Measurements from ENCODE around the gene ZNF219.

ZNF219 gene

DNA sequence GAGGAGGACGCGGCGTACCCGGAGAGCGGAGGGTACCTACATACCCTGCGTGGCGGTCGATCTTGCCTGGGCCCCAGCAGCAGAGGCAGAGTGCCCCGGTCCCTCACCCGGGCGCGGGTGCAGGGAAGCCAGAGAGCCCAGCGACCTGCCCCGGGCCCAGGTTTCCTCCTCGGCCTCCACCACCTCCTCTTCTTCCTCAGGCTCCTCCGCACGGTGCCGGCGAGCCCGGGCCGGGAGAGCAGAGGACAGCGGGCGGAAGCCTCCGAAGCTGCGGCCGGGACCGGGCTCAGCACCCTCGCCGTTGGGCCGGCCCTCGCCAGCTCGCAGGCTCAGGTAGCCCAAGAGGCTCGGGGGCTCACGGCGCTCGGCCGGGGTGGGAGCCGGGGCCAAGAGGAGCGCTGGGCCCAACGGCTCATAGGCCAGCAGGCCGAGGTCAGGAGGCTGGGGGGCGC lies 6.6 kb downstream of the ZNF219 start:
- TF ChIP-seq, protein P1, sequence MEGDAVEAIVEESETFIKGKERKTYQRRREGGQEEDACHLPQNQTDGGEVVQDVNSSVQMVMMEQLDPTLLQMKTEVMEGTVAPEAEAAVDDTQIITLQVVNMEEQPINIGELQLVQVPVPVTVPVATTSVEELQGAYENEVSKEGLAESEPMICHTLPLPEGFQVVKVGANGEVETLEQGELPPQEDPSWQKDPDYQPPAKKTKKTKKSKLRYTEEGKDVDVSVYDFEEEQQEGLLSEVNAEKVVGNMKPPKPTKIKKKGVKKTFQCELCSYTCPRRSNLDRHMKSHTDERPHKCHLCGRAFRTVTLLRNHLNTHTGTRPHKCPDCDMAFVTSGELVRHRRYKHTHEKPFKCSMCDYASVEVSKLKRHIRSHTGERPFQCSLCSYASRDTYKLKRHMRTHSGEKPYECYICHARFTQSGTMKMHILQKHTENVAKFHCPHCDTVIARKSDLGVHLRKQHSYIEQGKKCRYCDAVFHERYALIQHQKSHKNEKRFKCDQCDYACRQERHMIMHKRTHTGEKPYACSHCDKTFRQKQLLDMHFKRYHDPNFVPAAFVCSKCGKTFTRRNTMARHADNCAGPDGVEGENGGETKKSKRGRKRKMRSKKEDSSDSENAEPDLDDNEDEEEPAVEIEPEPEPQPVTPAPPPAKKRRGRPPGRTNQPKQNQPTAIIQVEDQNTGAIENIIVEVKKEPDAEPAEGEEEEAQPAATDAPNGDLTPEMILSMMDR (conservative IDR thresholded peaks at IDR 0.05; ENCODE audit: low read depth, low read length), result no peak
- DNase-seq (ENCODE audit: low read depth), result no peak

DNA sequence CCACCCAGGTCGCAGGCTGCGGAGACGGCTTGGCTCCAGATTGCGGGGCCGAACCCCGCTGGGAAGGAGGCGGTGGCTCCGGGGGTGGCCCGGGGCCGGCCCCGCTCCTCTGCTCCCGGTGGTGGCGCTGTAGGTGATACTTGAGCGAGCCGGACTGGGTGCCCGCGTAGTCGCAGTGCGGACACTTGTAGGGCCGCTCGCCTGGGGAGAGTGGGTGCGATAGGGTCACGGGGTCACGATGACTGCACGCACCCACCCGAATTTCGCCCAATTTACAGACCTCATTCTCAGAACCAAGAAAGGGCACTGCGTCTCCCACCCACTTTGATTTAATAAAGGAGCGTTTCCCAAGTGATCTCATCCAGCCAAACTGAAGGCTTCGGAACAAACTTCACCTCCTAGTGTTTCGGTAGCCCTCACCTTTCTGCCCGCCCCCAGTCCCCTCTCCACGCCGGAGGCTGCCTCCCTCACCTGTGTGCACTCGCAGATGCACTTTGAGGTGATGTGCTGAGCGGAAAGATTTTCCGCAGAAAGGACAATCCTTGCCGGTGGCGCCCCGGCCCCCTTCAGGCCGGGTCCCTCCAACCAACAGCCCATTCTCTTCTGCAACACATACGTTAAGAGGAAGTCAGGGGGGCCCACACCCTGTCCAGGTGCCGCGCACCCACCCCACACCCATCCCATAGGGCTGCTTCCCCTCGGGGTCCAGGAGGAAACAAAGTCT lies 7.4 kb downstream of the ZNF219 start:
- TF ChIP-seq, protein P1 (conservative IDR thresholded peaks at IDR 0.05; ENCODE audit: low read depth, low read length), result no peak
- no peak overlapping the region for H3K4me3 ChIP-seq (ENCODE audit: low read depth, low read length)
- no peak for DNase-seq (ENCODE audit: low read depth)

More for the DNA sequence above, 6.6 kb downstream of the ZNF219 start:
- no peak overlapping the region for H3K4me3 ChIP-seq (ENCODE audit: low read depth, low read length)

DNA sequence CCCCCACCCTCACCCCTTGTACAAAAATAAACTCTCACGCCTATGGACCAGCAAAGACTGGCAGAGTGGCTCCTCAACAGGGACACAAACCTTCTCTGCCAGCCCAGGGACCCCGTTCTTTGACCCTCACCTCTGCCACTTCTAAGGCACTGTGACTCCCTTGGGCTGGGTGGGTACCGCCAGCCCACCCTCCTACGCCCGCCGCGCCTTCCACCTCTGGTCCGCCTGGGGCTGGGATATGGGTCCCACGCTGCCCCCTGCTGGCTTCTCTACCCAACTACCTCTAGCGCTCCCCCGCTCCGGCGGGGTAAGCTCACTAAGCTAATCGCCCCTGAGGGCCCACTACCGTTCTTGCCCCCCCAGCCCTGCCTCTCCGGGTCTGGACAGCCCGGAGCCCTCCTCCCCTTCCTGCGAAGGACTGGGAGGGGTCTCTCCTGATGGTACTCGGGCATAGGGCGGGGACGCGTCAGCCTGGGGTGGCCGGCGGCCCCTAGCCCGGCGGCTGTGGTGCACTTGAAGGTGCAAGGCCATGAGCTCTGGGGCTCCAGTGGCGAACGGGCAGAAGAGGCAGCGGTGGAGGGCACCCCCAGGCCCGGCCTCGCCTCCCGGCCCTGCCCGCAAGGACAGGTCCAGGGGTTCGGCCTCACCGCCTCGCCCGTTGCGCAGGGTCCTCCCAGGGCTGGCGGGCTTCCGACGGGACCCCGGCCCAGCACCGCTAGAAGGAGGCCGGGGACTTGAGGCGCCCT lies 8.1 kb downstream of the ZNF219 start:
- DNase-seq (ENCODE audit: low read depth), result no peak
- no peak overlapping the region for H3K4me3 ChIP-seq (ENCODE audit: low read depth, low read length)
- TF ChIP-seq, protein P1 (conservative IDR thresholded peaks at IDR 0.05; ENCODE audit: low read depth, low read length), result peak; percentile 61

DNA sequence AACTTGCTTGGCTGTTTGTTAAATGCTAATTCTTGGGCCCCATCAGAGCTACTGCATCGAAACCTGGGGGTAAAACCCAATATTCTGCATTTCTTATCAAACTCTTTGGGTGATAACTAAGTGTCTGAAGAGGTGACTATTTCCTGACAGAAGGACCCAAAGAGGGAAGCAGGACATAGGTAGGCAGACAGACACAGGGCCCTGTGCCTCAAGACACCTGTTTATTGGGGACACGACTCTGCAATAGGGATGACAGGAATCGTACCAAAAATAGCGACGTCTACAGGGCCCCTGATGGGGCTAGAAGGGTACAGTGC lies 8.6 kb downstream of the ZNF219 start:
- no peak for DNase-seq (ENCODE audit: low read depth)
- H3K4me3 ChIP-seq (ENCODE audit: low read depth, low read length), result no peak overlapping the region
- TF ChIP-seq, protein P1 (conservative IDR thresholded peaks at IDR 0.05; ENCODE audit: low read depth, low read length), result no peak

DNA sequence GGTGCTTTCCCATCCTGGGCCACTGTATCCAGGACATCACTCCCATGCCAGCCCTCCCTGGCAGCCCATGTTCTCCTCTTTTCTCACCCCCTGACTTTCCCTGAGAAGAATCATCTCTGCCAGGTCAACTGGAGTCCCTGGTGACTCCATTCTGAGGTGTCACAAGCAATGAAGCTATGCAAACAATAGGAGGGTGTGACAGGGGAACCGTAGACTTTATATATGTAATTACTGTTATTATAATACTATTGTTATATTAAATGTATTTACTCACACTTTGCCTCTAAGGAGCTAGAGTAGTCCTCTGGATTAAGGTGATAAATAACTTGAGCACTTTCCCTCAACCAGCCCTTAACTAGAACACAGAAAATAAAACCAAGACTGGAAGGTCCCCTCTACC lies 9.2 kb downstream of the ZNF219 start:
- no peak for DNase-seq (ENCODE audit: low read depth)
- no peak overlapping the region for H3K4me3 ChIP-seq (ENCODE audit: low read depth, low read length)
- TF ChIP-seq, protein P1 (conservative IDR thresholded peaks at IDR 0.05; ENCODE audit: low read depth, low read length), result no peak

DNA sequence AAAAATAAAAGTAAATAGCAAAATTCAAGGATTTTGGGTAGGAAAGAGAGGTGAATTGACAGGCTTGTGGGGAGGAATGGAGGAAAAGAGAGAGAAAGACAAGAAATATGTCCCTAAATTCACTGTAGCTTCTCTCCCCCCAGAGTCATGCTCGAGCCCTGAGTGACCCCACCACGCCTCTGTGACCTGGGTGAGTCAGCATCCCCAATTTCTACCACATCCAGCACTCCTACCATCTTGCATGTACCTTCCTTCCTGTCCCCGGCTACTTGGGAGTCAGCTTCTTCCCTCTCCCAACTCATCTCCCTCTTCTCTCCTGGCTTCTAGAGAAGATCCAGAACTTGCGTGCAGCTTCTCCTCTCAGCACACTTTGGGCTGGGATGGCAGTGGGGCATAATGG lies 9.8 kb downstream of the ZNF219 start:
- TF ChIP-seq, protein P1 (conservative IDR thresholded peaks at IDR 0.05; ENCODE audit: low read depth, low read length), result no peak
- no peak overlapping the region for H3K4me3 ChIP-seq (ENCODE audit: low read depth, low read length)
- DNase-seq (ENCODE audit: low read depth), result no peak
